IMR-90 (cell line): ENCODE data around the gene ASS1. TPM values are rescaled to one million over a fixed set of nuclear protein-coding genes. Genes with fewer than 3 reads are reported as not detected.
A peak's percentile ranks its signal among the peaks of the same experiment; 100 is the strongest.

Experiments
- ATAC-seq: fragments of 200-7000 bp; cut with Tn5 transposase; 2 replicates; pipeline ENCODE4 v1.9.1; 2020; ENCODE audit warnings: low read depth, mild to moderate bottlenecking, moderate library complexity
- BruUV-seq: library from RNA; stranded (reverse); fragments of 400-500 nt; replicated peaks from 2 replicates; lab custom pipeline; 2021; lab: Mats Ljungman, UMichigan
- CTCF ChIA-PET: fragments of 300-600 bp; formaldehyde crosslinking; extraction: SDS; loops from one replicate; lab custom pipeline; 2021; ENCODE audit warnings: antibody characterized with exemption; lab: Yijun Ruan, JAX
- POLR2A ChIA-PET: fragments of 300-600 bp; sonication (Branson Sonifier 250); formaldehyde crosslinking; loops from one replicate; lab custom pipeline; 2022; ENCODE audit warnings: antibody characterized with exemption; ENCODE audit not compliant: unreplicated experiment; lab: Charles Lee
- DNase-seq: peaks from one replicate; pipeline ENCODE4 v3.0.0; 2013
- H2AFZ ChIP-seq: replicated peaks from 2 replicates; pipeline ENCODE3; 2013; ENCODE audit warnings: low read length, mild to moderate bottlenecking; ENCODE audit not compliant: poor library complexity
- H2AK5ac ChIP-seq: 2 replicates; pipeline ENCODE4 v1.6.1; 2013; ENCODE audit warnings: low read depth, low read length, inconsistent platforms
- H2AK9ac ChIP-seq: replicated peaks from 2 replicates; pipeline ENCODE3; 2013; ENCODE audit warnings: mild to moderate bottlenecking, low read depth, low read length, moderate library complexity; ENCODE audit not compliant: poor library complexity
- H2BK120ac ChIP-seq: 2 replicates; pipeline ENCODE4 v1.6.1; 2013; ENCODE audit warnings: low read depth, low read length, inconsistent platforms
- H2BK15ac ChIP-seq: 3 replicates; pipeline ENCODE4 v1.6.1; 2013; ENCODE audit warnings: low read depth, low read length, inconsistent platforms
- H2BK20ac ChIP-seq: 2 replicates; pipeline ENCODE4 v1.6.1; 2013; ENCODE audit warnings: low read depth, mild to moderate bottlenecking, inconsistent platforms, low read length, moderate library complexity
- H2BK5ac ChIP-seq: 2 replicates; pipeline ENCODE4 v1.6.1; 2013; ENCODE audit warnings: mild to moderate bottlenecking, low read depth, low read length, inconsistent platforms; ENCODE audit not compliant: poor library complexity, severe bottlenecking
- H3K14ac ChIP-seq: replicated peaks from 2 replicates; pipeline ENCODE4 v1.6.1; 2013; ENCODE audit warnings: low read depth, low read length, inconsistent platforms
- H3K18ac ChIP-seq: 2 replicates; pipeline ENCODE4 v1.6.1; 2013; ENCODE audit warnings: low read depth, low read length, control low read depth
- H3K23ac ChIP-seq: 2 replicates; pipeline ENCODE4 v1.6.1; 2013; ENCODE audit warnings: low read depth, low read length, inconsistent platforms
- H3K27ac ChIP-seq: 2 replicates; pipeline ENCODE4 v1.5.1; 2013; ENCODE audit warnings: mild to moderate bottlenecking, control low read depth, low read length; ENCODE audit not compliant: insufficient read depth
- H3K27me3 ChIP-seq: 2 replicates; pipeline ENCODE4 v1.6.1; 2013; ENCODE audit warnings: low read length; ENCODE audit not compliant: control insufficient read depth, insufficient read depth
- H3K36me3 ChIP-seq: 2 replicates; pipeline ENCODE4 v1.6.1; 2013; ENCODE audit warnings: low read length, mixed read lengths; ENCODE audit not compliant: control insufficient read depth, insufficient read depth
- H3K4ac ChIP-seq: 2 replicates; pipeline ENCODE4 v1.6.1; 2013; ENCODE audit warnings: low read depth, low read length, inconsistent platforms
- H3K4me1 ChIP-seq: 2 replicates; pipeline ENCODE4 v1.6.1; 2013; ENCODE audit warnings: low read length, mixed read lengths; ENCODE audit not compliant: control insufficient read depth, insufficient read depth
- H3K4me2 ChIP-seq: 2 replicates; pipeline ENCODE4 v1.6.1; 2013; ENCODE audit warnings: low read depth, mild to moderate bottlenecking, control low read depth, low read length, moderate library complexity
- H3K4me3 ChIP-seq: 2 replicates; pipeline ENCODE4 v1.5.1; 2013; ENCODE audit warnings: low read depth, mild to moderate bottlenecking, control low read depth, low read length, moderate library complexity; ENCODE audit not compliant: insufficient read depth
- H3K56ac ChIP-seq: 2 replicates; pipeline ENCODE4 v1.6.1; 2013; ENCODE audit warnings: low read length, inconsistent platforms; ENCODE audit not compliant: insufficient read depth; ENCODE audit errors: extremely low read depth
- H3K79me1 ChIP-seq, 2 experiments: 2 replicates each; pipeline ENCODE4 v1.6.1; 2013; ENCODE audit warnings: low read length in 2 of 2, inconsistent platforms in 1 of 2, low read depth in 1 of 2
- H3K9ac ChIP-seq: 2 replicates; pipeline ENCODE4 v1.6.1; 2013; ENCODE audit warnings: low read depth, low read length, control low read depth
- H3K9me1 ChIP-seq: 2 replicates; pipeline ENCODE4 v1.6.1; 2013; ENCODE audit warnings: low read length, inconsistent platforms; ENCODE audit not compliant: insufficient read depth
- H3K9me3 ChIP-seq: 2 replicates; pipeline ENCODE4 v1.6.1; 2013; ENCODE audit warnings: low read length; ENCODE audit not compliant: control insufficient read depth, insufficient read depth
- H4K20me1 ChIP-seq: 2 replicates; pipeline ENCODE4 v1.6.1; 2013; ENCODE audit warnings: low read length, inconsistent platforms; ENCODE audit not compliant: insufficient read depth
- H4K5ac ChIP-seq: 2 replicates; pipeline ENCODE4 v1.6.1; 2013; ENCODE audit warnings: mild to moderate bottlenecking, low read depth, low read length, control low read depth
- H4K8ac ChIP-seq, 2 experiments: 2 replicates each; pipeline ENCODE4 v1.6.1; 2013; ENCODE audit warnings: low read depth in 2 of 2, low read length in 2 of 2, control low read depth in 1 of 2, inconsistent platforms in 1 of 2
- H4K91ac ChIP-seq: 2 replicates; pipeline ENCODE4 v1.6.1; 2013; ENCODE audit warnings: low read depth, low read length, inconsistent platforms; ENCODE audit not compliant: insufficient read depth
- BHLHE40 ChIP-seq: fragments of 150-350 bp; IDR thresholded peaks from 2 replicates; pipeline ENCODE4 v1.6.1; 2016; ENCODE audit warnings: mild to moderate bottlenecking, low read depth, low read length
- CEBPB ChIP-seq: IDR thresholded peaks from 2 replicates; pipeline ENCODE4 v1.6.1; 2012; ENCODE audit warnings: low read depth, low read length, improper control_type of control experiment
- ELK1 ChIP-seq: fragments of 150-350 bp; IDR thresholded peaks from 2 replicates; pipeline ENCODE4 v1.6.1; 2016; ENCODE audit warnings: low read depth, mild to moderate bottlenecking, low read length, moderate library complexity, borderline replicate concordance
- FOS ChIP-seq: fragments of 150-350 bp; IDR thresholded peaks from 2 replicates; pipeline ENCODE4 v1.6.1; 2016; ENCODE audit warnings: low read depth, low read length
- MAFK ChIP-seq: IDR thresholded peaks from 2 replicates; pipeline ENCODE4 v1.6.1; 2012; ENCODE audit warnings: low read depth, low read length, improper control_type of control experiment
- MAZ ChIP-seq: IDR thresholded peaks from 2 replicates; pipeline ENCODE4 v1.6.1; 2012; ENCODE audit warnings: low read depth, mild to moderate bottlenecking, low read length, improper control_type of control experiment, moderate library complexity, borderline replicate concordance
- MXI1 ChIP-seq: IDR thresholded peaks from 2 replicates; pipeline ENCODE4 v1.6.1; 2012; ENCODE audit warnings: low read depth, mild to moderate bottlenecking, low read length, moderate library complexity, borderline replicate concordance
- NFE2L2 ChIP-seq: fragments of 150-350 bp; IDR thresholded peaks from 2 replicates; pipeline ENCODE4 v1.6.1; 2016; ENCODE audit warnings: low read depth, mild to moderate bottlenecking, low read length
- POLR2A ChIP-seq: IDR thresholded peaks from 2 replicates; pipeline ENCODE4 v1.6.1; 2012; ENCODE audit warnings: mild to moderate bottlenecking, low read depth, low read length
- RAD21 ChIP-seq: IDR thresholded peaks from 2 replicates; pipeline ENCODE4 v1.6.1; 2012; ENCODE audit warnings: low read length, improper control_type of control experiment
- RCOR1 ChIP-seq: IDR thresholded peaks from 2 replicates; pipeline ENCODE4 v1.6.1; 2012; ENCODE audit warnings: mild to moderate bottlenecking, low read length, improper control_type of control experiment; ENCODE audit not compliant: insufficient replicate concordance
- RFX5 ChIP-seq: IDR thresholded peaks from 2 replicates; pipeline ENCODE4 v1.8.0; 2012; ENCODE audit warnings: low read depth, mild to moderate bottlenecking, low read length, moderate library complexity
- SMC3 ChIP-seq: fragments of 150-350 bp; IDR thresholded peaks from 2 replicates; pipeline ENCODE4 v1.6.1; 2016; ENCODE audit warnings: low read depth, mild to moderate bottlenecking, antibody characterized with exemption, low read length, moderate library complexity
- USF2 ChIP-seq: fragments of 150-350 bp; IDR thresholded peaks from 2 replicates; pipeline ENCODE4 v1.6.1; 2017; ENCODE audit warnings: mild to moderate bottlenecking, antibody characterized with exemption, low read length, low read depth
- WGBS, 2 experiments: methylation state at CpG; one replicate each; pipeline versions ENCODE4 v1.1.5 to v1.1.7; 2013; ENCODE audit warnings: missing lambda C conversion rate in 2 of 2; ENCODE audit not compliant: insufficient read length in 1 of 2; ENCODE audit errors: extremely low coverage in 2 of 2; 5-methylcytosine and 5-hydroxymethylcytosine counted together
- dilution Hi-C: fragments of 300-500 bp; cut with HindIII; formaldehyde crosslinking; loops from one replicate; pipeline ENCODE4 v1.14.3; 2018; ENCODE audit warnings: low sequenced_read_pairs; ENCODE audit not compliant: unreplicated experiment
- in situ Hi-C: fragments of 300-500 bp; cut with MboI; formaldehyde crosslinking; loops from 3 replicates; pipeline ENCODE4 v1.14.3; 2019; ENCODE audit warnings: low sequenced_read_pairs, inconsistent platforms, mixed read lengths
- intact Hi-C: fragments of 100-400 bp; cut with micrococcal nuclease; formaldehyde crosslinking; loops from 2 replicates; pipeline ENCODE4 v1.10.0; 2022
- polyA plus RNA-seq, 3 experiments: library from polyadenylated mRNA; depleted of rRNA; stranded (reverse); fragments of >200 nt; gene quantifications; 2 replicates each; pipeline ENCODE4 v1.2.3, GENCODE V29; 2012; ENCODE audit warnings: low replicate concordance in 1 of 3
- total RNA-seq: library from RNA; depleted of rRNA; stranded (reverse); fragments of >200 nt; gene quantifications from 2 replicates; pipeline ENCODE4 v1.2.3, GENCODE V29; 2012
- TF ChIP-seq, protein P1 (sequence below): conservative IDR thresholded peaks from 2 replicates; pipeline ENCODE4 v1.5.1; 2012; ENCODE audit warnings: mild to moderate bottlenecking, low read depth, low read length, improper control_type of control experiment

ASS1 gene
- total and polyA plus RNA-seq, 2 of the 4 experiments (the other 2 are of a cell fraction) = 39.6 to 41.9 TPM

GRCh38 chr9:130433947-130434262, 10.9 kb upstream of the ASS1 start:
- Histone ChIP-seq H3K4me1 (no peaks in the 10 kb centered on the region; the same call in 1 of the 2 replicates), H2BK20ac (no peak overlapping the region), H3K23ac (no peak overlapping the region), H4K91ac (no peak overlapping the region), H3K18ac (no peak overlapping the region), H3K4me2 (no peak overlapping the region), H2AK5ac (no peak overlapping the region), H3K14ac (no peak overlapping the region), H3K9me1 (no peaks in the 10 kb centered on the region), H2BK15ac (no peak overlapping the region), H2AK9ac (no peak overlapping the region), H3K9ac (no peak overlapping the region), H2AFZ (peak overlapping the region; percentile 87), H3K27me3 (peaks cover 27% of the 10 kb centered on the region), H4K8ac (no peak overlapping the region), H2BK120ac (no peak overlapping the region), H4K20me1 (no peaks in the 10 kb centered on the region), H3K4ac (no peak overlapping the region), H2BK5ac (no peak overlapping the region), H3K4me3 (no peak overlapping the region), H3K27ac (no peak overlapping the region), H3K9me3 (no peaks in the 10 kb centered on the region), H3K36me3 (no peaks in the 10 kb centered on the region), H4K5ac (no peak overlapping the region), H3K56ac (no peak overlapping the region), H3K79me1 (no peaks in the 10 kb centered on the region)
- no peak for DNase-seq
- ChIA-PET POLR2A (no interaction called here), CTCF (interaction anchor here (0.5 kb wide), 1 partner anchor 176 kb away, joined by 3 read pairs; no protein-coding TSS in a partner anchor)
- BruUV-seq = no TSS peak
- dilution Hi-C loops = no loop called here
- TF ChIP-seq MXI1 = no peak
- TF ChIP-seq BHLHE40 = no peak
- TF ChIP-seq ELK1 = no peak
- no peak for TF ChIP-seq USF2
- TF ChIP-seq CEBPB = no peak
- TF ChIP-seq RFX5 = no peak
- no peak for TF ChIP-seq MAZ
- TF ChIP-seq RAD21 = no peak
- no peak for TF ChIP-seq POLR2A
- TF ChIP-seq, protein P1, sequence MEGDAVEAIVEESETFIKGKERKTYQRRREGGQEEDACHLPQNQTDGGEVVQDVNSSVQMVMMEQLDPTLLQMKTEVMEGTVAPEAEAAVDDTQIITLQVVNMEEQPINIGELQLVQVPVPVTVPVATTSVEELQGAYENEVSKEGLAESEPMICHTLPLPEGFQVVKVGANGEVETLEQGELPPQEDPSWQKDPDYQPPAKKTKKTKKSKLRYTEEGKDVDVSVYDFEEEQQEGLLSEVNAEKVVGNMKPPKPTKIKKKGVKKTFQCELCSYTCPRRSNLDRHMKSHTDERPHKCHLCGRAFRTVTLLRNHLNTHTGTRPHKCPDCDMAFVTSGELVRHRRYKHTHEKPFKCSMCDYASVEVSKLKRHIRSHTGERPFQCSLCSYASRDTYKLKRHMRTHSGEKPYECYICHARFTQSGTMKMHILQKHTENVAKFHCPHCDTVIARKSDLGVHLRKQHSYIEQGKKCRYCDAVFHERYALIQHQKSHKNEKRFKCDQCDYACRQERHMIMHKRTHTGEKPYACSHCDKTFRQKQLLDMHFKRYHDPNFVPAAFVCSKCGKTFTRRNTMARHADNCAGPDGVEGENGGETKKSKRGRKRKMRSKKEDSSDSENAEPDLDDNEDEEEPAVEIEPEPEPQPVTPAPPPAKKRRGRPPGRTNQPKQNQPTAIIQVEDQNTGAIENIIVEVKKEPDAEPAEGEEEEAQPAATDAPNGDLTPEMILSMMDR = no peak
- no peak for TF ChIP-seq NFE2L2
- TF ChIP-seq FOS = no peak
- no peak for TF ChIP-seq MAFK
- TF ChIP-seq SMC3 = no peak
- TF ChIP-seq RCOR1 = no peak
- intact Hi-C loops = no loop called here
- WGBS, 2 experiments = no CpG with 5 or more reads among the region's 9 CpGs
- no peak for ATAC-seq
- in situ Hi-C loops = no loop called here
